Nephron progenitor cell (in vitro differentiated cells): ENCODE measurements around the gene VPS26B.

Experiments used
- DNase-seq: peaks from one replicate; pipeline ENCODE4 v3.0.0; 2021
- H3K27ac Mint-ChIP-seq: 2 replicates; pipeline ENCODE4 v1.8.0; 2021; ENCODE audit warnings: mild to moderate bottlenecking, moderate library complexity, mixed read lengths
- H3K27me3 Mint-ChIP-seq: 2 replicates; pipeline ENCODE4 v1.8.0; 2021; ENCODE audit warnings: mild to moderate bottlenecking, low read depth, mixed read lengths; ENCODE audit not compliant: poor library complexity
- H3K36me3 Mint-ChIP-seq: 2 replicates; pipeline ENCODE4 v1.8.0; 2021; ENCODE audit warnings: low read depth, mixed read lengths
- H3K4me1 Mint-ChIP-seq: 2 replicates; pipeline ENCODE4 v1.8.0; 2021; ENCODE audit warnings: mixed read lengths
- H3K4me3 Mint-ChIP-seq: 2 replicates; pipeline ENCODE4 v1.8.0; 2021; ENCODE audit warnings: mild to moderate bottlenecking, moderate library complexity, mixed read lengths
- H3K9me3 Mint-ChIP-seq: 2 replicates; pipeline ENCODE4 v1.8.0; 2021; ENCODE audit warnings: mild to moderate bottlenecking, moderate library complexity, mixed read lengths
- CTCF ChIP-seq: fragments of 200-600 bp; sonication (generic); IDR thresholded peaks from 2 replicates; pipeline ENCODE4 v1.5.0; 2021; ENCODE audit warnings: antibody characterized with exemption

VPS26B gene

GRCh38 chr11:134290646-134291045, 66.2 kb downstream of the VPS26B start:
- no peaks in the 10 kb centered on the region for H3K9me3 Mint-ChIP-seq
- H3K36me3 Mint-ChIP-seq: no peaks in the 10 kb centered on the region
- H3K27ac Mint-ChIP-seq: no peak overlapping the region
- no peak for DNase-seq
- TF ChIP-seq CTCF: no peak
- peaks cover 13% of the 10 kb centered on the region for H3K27me3 Mint-ChIP-seq
- H3K4me3 Mint-ChIP-seq: no peak overlapping the region
- peaks cover 33% of the 10 kb centered on the region for H3K4me1 Mint-ChIP-seq

- Mint-ChIP-seq H3K4me3 (no peak overlapping the region), H3K4me1 (peaks cover 33% of the 10 kb centered on the region), H3K27ac (no peak overlapping the region), H3K9me3 (no peaks in the 10 kb centered on the region), H3K27me3 (peaks cover 9% of the 10 kb centered on the region), H3K36me3 (no peaks in the 10 kb centered on the region)
- no peak for TF ChIP-seq CTCF
- DNase-seq: no peak
These were observed 66.7 kb downstream of the VPS26B start for GRCh38 chr11:134291196-134291595.

- DNase-seq: no peak
- Mint-ChIP-seq H3K36me3 (no peaks in the 10 kb centered on the region), H3K4me3 (no peak overlapping the region), H3K9me3 (no peaks in the 10 kb centered on the region), H3K4me1 (peaks cover 29% of the 10 kb centered on the region), H3K27ac (no peak overlapping the region), H3K27me3 (peaks cover 4% of the 10 kb centered on the region)
- TF ChIP-seq CTCF: no peak
These were observed 68.2 kb downstream of the VPS26B start for GRCh38 chr11:134292661-134293060.

- no peak for TF ChIP-seq CTCF
- Mint-ChIP-seq H3K4me3 (no peak overlapping the region), H3K36me3 (no peaks in the 10 kb centered on the region), H3K9me3 (no peaks in the 10 kb centered on the region), H3K4me1 (peaks cover 22% of the 10 kb centered on the region), H3K27ac (no peak overlapping the region), H3K27me3 (peaks cover 4% of the 10 kb centered on the region)
- no peak for DNase-seq
These were observed 68.9 kb downstream of the VPS26B start for GRCh38 chr11:134293119-134294113.

- no peak for TF ChIP-seq CTCF
- Mint-ChIP-seq H3K4me1 (peaks cover 11% of the 10 kb centered on the region), H3K36me3 (no peaks in the 10 kb centered on the region), H3K27me3 (peaks cover 7% of the 10 kb centered on the region), H3K27ac (no peak overlapping the region), H3K9me3 (no peaks in the 10 kb centered on the region), H3K4me3 (no peak overlapping the region)
- no peak for DNase-seq
These were observed 70.2 kb downstream of the VPS26B start for GRCh38 chr11:134294664-134295063.
